ENCODE data around the gene PDS5B.

The PDS5B gene

DNA sequence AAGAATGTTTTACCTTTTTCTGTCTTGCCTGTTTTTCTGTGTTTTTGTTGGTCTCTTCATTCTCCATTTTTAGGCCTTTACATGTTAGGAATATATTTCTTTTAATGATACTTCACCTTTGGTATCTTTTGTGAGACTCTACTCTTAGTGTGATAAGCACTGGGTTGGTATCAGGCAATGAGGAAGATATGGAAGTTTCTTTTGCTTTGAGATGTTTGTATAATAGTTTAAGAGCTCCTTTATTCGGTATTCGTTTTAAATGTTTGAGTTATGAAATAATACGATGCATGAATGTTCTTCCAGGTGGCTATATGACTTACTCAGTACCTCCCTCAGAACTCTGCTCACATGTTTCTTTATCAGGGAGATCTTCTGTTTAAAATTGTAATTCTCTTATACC is 144.8 kb downstream of the PDS5B start:
- no peak for DNase-seq

- peak; percentile 6 for DNase-seq
These were observed 145.3 kb downstream of the PDS5B start for GRCh38 chr13:32731576-32731975.

DNA sequence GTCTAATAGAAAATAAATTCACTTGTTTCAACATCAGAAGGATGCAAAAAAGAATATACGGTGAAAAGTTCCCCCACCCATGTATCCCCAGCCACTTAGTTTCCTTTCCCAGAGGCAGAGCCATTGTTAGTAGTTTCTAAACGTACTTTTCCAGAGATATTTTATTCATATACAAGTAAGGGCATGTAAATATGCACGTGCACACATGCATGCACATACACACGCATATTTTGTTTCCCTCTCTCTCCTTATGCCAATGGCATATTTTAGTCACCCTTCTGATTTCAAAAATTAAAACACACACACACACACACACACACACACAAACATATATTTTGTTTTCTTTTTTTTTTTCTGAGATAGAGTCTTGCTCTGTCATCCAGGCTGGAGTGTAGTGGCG is 147.4 kb downstream of the PDS5B start:
- no peak for DNase-seq

DNA sequence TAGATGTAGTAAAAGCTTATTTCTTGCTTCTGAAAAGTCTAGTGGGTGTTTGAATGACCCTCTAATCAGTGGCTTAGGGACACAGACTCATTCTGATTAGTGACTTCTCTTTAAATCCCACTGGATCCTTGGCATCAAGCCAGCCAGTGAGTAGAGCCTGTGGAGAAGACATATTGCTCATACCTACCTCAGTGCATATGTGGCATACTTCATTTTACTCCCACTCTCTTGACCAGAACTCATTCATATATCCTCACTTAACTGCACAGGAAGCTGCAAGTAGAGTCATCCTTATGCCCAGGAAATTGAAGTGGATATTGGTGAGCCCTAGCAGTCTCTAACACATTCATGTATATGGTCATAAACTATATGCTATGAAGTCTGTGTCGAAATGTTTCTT is 148.3 kb downstream of the PDS5B start:
- no peak for DNase-seq

GRCh38 chr13:32735859-32736258 is 149.6 kb downstream of the PDS5B start:
- DNase-seq, result no peak

DNA sequence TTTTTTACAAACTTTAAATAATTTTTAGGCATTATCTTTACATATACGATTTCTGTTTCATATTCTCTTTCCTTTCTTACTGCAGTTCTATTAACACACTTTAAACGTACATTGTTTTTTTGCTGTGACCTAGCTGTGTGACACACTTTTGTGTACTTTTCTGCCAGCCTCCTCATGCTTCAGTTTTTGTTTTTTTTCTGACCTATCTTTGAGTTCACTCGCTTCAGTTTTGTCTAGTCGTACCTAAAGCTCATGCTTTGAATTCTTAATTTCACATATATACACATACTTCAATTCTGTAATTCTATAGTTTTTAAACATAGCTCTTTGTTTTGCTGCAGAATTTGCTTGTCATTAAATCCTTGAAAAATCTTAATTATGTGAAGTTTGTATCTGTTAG is 150.4 kb downstream of the PDS5B start:
- DNase-seq, result peak; percentile 15

DNA sequence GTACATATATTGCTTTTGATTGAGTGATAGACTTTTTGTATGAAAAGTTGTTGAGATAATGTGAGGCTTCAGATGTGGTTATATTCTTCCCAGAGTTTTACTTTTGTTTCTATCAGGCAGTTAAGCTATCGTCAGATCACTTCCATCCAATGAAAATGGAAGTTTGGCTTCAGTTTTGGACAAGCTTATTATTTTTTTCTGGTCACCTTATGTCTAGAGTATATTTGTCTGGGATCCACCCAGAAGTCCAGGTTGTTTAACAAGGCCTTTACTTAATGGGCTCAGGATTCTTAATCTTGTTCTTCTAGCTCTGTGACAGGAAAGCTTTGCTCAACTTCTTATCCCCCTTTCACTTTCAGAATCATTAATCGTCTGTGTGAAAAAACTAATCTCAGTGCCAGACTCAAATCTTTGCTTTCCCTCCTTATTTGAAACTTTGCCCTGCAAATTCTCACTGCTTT is 150.9 kb downstream of the PDS5B start:
- peak; percentile 55 for DNase-seq

- DNase-seq, result no peak
These were observed 151.4 kb downstream of the PDS5B start for GRCh38 chr13:32737679-32738078.

- DNase-seq, result no peak
These were observed 159.3 kb downstream of the PDS5B start for GRCh38 chr13:32745509-32745908.

DNA sequence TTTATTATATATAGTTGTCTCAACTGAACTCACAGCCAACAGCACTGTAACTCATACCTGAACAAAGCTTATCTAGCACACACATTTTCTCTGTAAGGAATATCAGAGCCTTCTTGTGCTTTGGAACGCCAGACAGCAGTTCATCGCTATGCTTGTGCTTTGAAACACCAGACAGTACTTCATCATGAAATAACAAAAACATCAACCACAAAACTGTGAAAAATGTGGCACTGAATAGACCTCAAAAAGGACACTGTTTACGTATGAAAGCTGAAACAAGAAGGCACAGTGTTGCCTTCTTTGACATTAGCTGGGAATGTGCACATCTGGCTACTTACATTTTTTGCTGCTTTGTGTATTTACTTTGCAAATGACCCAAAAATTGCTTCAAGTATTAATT is 160.2 kb downstream of the PDS5B start:
- DNase-seq, result no peak

- DNase-seq, result no peak
These were observed 162.1 kb downstream of the PDS5B start for GRCh38 chr13:32748305-32748704.

GRCh38 chr13:32751340-32751739 is 165.1 kb downstream of the PDS5B start:
- DNase-seq, result no peak

DNA sequence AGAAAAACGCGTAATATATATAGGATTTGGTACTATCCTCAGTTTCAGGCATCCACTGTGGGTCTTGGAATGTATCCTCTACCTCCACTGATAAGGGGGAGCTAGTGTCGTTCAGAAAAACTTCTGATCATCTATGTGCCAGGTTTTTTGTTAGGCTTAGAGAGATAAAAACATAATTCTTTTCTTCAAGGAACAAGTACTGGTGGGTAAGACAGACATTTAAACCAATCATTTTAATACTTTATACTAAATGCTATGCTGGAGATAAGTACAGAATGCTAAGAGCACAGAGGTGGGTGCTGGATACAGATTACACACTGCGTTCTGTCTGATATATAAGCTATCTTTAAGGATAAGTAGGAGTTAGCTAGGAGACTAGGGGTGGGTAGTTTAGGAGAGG is 166.1 kb downstream of the PDS5B start:
- DNase-seq, result no peak

DNA sequence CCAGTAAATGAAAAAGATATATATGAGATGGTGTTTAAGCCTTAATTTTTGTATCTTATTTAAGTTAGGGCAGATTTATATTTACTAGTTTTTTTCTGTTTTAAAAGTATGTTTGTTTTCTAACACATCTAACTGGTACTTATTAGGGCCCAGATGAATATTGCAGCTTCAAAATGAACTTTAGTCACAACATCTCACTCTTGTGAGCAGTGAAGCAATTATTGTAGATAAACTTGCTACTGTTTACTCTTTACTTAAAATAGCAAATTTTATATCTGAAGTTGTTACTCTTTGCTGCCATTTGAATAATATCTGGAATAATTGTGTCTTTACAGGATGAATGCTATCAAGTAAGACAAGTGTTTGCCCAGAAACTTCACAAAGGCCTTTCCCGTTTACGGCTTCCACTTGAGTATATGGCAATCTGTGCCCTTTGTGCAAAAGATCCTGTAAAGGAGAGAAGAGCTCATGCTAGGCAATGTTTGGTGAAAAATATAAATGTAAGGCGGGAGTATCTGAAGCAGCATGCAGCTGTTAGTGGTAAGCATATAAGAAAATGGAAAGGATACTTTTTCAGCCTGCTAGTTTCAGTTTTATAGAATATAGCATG is 166.8 kb downstream of the PDS5B start:
- DNase-seq, result no peak

- DNase-seq, result no peak
These were observed 167.9 kb downstream of the PDS5B start for GRCh38 chr13:32754179-32754578.

- DNase-seq, result no peak
These were observed 172.9 kb downstream of the PDS5B start for GRCh38 chr13:32759152-32759551.

DNA sequence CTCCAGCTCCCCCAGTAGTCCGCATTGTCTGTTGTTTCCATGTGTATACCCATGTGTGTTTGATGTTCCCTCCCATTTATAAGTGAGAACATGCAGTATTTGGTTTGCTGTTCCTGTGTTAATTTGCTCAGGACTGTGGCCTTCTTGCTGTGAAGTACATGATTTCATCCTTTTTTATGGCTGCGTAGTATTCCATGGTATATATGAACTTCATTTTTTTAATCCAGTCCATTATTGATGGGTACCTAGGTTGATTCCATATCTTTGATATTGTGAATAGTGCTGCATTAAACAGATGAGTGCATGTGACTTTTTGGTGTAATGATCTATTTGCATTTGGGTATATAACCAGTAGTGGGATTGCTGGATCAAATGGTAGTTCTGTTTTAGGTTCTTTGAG is 175.2 kb downstream of the PDS5B start:
- no peak for DNase-seq

- no peak for DNase-seq
These were observed 192.9 kb downstream of the PDS5B start for GRCh38 chr13:32779119-32779518.

DNA sequence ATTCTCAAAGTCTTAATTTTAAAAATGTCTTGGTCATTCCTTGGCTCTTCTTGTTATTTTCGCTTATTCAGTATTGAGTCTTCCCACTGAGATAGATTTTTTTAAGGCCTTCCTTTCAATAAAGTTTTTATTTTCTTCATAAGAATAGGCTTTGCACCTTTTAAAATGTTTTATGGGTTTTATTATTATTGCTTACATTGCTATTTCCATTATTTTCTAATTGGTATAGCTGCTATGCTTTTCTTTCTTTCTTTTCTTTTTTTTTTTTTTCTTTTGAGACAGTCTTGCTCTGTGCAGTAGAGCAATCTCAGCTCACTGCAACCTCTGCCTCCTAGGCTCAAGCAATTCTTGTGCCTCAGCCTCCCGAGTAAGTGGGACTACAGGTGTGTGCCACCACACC is 195.7 kb downstream of the PDS5B start:
- no peak for DNase-seq

DNA sequence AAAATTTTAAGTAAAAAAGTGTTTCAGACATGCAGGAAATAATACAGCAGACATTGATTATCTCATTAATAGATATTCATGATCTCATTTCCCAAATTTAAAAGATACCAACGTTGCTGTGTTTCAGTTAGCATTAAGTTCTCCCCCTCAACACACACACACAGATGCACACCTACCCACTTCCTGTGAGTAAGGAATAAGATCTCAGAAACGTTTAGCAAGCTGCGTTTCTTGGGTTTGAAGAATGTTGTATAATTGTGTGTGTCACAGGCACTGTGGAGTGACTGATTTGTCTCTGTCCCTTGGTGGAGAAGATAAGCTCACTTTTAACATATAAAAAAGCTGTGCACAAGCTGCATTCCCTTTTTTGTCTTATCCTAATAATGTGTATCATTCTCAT is 196.8 kb downstream of the PDS5B start:
- DNase-seq, result peak; percentile 29

GRCh38 chr13:32790731-32791130 is 204.5 kb downstream of the PDS5B start:
- no peak for DNase-seq

DNA sequence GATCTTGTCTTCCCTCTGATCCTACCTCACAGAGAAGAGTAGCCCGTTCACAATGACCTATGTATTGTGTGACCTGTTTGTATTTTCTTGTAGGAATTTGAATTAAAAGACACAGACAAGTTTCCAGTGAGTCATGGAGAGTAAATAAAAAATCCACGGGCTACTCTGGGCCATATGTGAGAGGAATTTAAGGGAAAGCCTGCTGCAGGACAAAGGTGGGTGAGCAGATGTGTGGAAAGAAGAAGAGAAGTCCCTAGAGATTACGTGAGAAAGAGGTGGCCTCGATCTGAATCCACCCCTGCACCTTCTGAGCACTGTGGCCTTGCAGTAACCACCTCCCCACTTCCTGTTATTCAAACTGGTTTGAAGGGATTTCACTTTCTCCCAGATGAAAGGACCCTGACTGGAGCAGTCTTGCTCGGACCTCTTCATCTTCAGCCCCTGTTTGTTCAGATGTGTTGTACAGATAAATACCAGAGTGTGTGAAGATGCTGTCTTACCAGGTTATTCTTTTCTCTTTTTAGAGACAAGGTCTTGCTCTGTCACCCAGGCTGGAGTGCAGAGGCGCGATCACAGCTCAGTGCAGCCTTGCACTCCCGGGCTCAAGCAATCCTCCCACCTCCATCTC is 205.4 kb downstream of the PDS5B start:
- DNase-seq, result peak; percentile 44

GRCh38 chr13:32796754-32797153 is 210.5 kb downstream of the PDS5B start:
- DNase-seq, result no peak

GRCh38 chr13:32802159-32802558 is 215.9 kb downstream of the PDS5B start:
- no peak for DNase-seq

- no peak for DNase-seq
These were observed 218.5 kb downstream of the PDS5B start for GRCh38 chr13:32804673-32805230.
